Stimulated activated naive CD4-positive, alpha-beta T cell (primary cell): ENCODE results near the gene ZNF423.

Source experiments
- DNase-seq, 6 experiments: peaks; one replicate each; lab custom pipeline; 2025; lab: John Stamatoyannopoulos, UW

Gene ZNF423

GRCh38 chr16:49491771-49492761, 363.8 kb downstream of the ZNF423 start:
- DNase-seq, result peak in 4 of 6 experiments; percentile 19 to 44 (median 22)

- DNase-seq, result no peak
Measured at GRCh38 chr16:49491106-49491670, 364.7 kb downstream of the ZNF423 start.

DNA sequence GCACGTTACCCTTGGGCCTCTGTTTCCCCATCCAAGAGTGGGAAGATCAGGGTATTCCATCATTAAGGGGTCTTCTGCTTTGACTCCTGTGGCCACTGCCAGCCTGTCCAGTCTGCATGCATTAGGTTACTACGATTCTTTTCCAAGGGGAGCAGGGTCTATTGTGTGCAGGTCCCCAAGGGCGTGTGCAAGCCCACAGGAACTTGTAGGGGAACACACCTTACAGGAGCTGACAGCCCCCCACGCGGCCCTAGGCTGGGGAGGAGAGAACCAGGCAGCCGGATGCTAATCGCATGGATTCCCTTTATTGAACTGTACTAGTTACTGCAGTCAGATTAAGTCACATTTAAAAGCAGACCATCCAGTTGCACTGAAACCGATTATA, 365.6 kb downstream of the ZNF423 start:
- DNase-seq, result no peak

DNA sequence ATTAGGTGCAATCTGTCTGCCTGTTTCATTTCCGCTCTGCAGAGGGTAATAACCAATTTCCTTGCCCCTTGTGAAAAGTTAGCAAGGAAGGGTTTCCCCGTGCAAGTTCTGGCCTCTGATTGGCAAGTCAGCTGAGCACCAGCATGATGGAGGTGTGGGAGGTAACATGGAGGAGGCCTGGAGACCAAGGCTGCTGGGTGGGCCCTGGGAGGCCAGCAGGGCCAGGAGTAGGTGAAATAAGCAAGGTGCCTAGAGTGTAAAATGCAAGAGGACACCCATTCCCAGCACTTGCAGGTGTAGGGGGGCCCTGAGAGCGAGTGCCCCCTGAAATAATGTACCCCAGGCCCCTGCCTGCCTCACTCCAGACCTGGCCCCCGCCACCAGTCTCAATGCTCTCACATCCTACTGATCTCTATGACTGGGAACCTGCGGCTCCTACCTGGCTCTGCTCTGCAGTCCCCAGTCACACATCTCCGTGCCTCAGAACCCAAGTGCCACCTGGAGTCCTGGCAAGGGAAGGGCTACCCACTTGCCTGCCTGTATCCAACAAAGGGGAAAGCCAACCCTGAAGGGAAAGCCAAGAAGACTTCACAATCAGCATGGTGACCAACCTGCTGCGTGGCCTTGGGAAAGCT, 366.1 kb downstream of the ZNF423 start:
- DNase-seq, result no peak

DNA sequence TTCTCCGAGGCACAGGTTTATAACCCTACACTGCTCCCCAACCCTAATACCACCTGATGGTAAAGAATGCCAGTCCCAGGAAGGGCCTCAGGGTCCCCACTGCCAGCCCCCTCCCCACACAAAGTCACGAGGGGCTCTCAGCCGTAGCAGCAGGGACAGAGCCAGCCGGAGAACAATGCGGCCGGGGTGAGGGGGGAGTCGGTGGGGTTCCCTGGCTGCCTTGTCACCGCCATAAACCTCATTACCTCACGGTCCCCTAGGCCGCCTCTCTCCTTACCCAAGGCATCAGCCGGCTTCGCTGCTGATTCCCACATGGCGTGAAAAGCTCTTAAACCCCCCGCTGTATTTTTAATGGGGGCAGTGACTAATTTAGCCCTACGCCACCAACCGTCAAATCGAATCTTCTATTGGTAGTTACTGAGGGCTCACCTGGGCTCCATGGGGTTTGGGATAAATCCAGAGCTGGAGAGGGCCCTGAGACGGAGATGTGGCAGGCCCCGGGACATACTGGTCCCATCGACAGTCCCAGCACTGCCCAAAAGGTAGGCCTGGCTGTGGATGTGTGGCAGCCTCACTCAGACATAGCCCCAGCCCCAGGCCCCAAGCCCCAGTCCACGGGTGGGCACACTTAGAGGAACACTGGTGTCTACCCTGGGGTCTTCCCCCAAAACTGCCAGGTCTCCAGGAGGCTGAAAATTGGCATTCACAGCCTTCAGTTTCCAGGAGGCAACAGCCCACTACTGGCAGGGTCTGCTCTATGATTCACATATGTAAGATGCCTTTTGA, 367.0 kb downstream of the ZNF423 start:
- no peak for DNase-seq

GRCh38 chr16:49488336-49488735, 367.6 kb downstream of the ZNF423 start:
- DNase-seq, result no peak

DNA sequence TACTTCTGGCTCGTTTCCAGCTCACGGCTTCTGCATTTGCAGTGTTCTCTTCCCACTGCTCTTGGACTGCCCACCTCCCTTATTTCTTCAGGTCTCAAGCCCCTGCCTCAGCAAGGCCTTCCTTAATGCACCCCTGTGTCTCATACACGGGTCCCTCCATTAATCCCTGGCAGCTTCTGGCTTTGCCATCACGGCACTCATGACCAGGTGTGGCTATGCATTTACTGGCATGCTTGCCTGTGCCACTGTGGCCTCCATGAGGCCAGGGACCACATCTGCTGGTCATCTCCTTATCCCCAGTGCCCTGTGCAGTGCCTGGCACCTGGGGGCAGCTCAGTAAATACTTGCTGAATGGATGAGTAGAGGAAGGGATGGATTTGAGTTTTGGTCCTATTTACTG, 368.2 kb downstream of the ZNF423 start:
- no peak for DNase-seq

- DNase-seq, result no peak
Measured at GRCh38 chr16:49486400-49486799, 369.5 kb downstream of the ZNF423 start.

- no peak for DNase-seq
Measured at GRCh38 chr16:49485663-49486062, 370.2 kb downstream of the ZNF423 start.

DNA sequence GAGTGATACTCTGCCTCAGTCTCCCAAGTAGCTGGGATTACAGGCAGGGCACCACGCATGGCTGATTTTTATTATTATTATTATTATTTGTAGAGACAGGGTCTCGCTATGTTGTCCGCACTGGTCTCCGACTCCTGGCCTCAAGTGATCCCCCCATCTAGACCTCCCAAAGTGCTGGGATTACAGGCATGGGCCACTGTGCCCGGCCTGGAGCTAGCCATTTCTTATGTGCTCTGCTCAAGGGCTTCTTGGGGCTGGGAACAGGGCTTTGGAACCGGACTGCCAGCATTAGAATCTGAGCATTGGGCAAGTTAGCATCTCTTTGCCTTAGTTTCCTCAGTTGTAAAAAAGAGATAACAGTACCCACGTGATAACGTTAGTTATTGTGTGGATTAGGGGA, 371.0 kb downstream of the ZNF423 start:
- no peak for DNase-seq

DNA sequence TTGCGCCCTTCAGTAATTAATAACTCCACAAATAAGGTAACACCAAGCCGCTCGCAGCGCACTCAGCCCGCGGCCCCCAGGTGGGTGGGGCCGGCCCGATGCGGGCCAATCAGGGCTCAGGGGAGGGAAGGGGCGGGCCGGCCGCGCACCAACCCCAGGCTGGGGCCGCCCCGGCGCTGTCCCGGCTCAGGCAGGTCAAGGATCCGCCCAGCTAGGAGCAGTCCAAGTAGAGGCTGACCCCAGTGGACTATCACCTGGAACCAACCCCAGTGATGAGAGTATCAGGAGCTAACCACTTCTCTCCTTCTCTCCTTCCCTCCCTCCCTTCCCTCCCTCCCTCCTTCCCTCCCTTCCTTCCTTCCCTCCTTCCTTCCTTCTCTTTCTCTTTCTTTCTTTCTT, 371.5 kb downstream of the ZNF423 start:
- DNase-seq, result peak in 2 of 6 experiments; percentile 6 to 18

DNA sequence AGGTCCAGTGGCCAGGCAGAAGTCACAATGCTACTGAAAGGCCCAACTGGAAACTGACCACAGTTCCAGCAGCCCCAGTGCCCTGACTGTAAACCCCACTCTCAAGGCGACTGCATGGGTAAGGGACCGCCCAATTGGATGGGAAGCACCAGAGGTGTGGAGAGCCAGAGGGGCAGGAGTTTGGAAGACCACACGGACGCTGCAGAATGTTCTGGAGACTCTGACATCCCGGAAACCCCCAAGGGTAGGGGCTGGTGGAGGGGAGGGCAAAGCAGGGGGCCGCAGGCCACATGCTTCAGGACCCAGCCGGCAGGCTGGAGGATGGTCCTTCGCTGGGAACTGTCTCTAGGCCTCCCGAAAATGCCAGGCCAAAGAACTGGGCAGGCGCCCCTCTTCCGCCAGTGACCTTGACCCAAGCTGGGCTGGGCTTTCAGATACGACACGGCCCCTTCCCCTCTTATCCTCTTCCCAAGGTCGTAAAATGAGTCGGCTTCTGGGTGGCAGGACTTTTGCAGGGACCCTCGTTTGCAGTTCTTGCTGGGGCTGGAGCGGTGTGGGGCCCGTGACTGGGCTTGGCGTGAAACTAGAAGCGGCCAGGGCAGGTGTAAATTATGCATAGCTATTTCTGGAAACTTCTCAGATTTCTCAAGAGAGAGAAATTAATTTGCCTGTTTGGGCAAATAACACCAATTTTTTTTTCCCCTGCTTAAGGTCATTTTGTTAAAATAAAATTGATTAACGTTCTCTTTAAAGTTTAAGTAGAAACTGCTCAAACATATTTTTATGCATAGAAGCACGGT, 372.1 kb downstream of the ZNF423 start:
- no peak for DNase-seq

GRCh38 chr16:49483251-49483650, 372.7 kb downstream of the ZNF423 start:
- no peak for DNase-seq

DNA sequence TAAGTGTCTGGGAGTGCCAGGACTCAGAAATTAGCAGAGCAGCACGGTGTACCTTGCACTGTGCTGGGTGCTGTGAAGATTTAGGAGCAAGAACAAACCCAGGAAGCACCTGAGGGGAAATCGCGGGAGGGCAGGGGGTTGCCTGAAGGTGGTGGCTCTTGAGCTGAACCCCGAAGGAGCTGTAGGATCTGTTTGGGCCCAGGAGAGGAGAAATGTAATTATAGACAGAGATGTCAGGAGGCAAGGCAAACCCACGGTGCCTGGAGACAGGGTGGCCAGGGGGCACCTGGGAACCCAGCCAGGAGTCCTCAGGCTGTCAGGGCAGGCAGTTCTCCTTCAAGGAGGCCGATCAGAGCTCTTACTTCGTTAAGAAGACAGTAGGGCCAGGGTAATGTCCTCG, 373.2 kb downstream of the ZNF423 start:
- no peak for DNase-seq

DNA sequence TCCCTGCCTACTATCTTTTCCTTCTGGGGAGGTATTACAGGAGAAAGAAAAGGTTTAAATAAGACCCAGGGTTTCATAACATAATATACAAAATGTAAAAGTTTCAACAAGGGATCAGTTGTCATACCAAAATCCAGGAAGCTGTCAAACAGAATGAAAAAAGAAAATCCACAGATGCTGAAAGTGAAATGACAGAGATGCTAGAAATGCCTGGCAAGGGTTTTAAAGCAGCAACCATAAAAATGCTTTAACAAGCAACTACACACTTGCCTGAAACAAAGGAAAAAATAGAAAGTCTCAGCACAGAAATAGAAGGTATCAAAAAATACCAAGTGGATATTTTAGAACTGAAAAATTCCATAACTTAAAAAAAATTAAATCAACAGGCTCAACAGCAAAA, 377.3 kb downstream of the ZNF423 start:
- DNase-seq, result no peak

GRCh38 chr16:49478107-49478506, 377.8 kb downstream of the ZNF423 start:
- DNase-seq, result no peak

DNA sequence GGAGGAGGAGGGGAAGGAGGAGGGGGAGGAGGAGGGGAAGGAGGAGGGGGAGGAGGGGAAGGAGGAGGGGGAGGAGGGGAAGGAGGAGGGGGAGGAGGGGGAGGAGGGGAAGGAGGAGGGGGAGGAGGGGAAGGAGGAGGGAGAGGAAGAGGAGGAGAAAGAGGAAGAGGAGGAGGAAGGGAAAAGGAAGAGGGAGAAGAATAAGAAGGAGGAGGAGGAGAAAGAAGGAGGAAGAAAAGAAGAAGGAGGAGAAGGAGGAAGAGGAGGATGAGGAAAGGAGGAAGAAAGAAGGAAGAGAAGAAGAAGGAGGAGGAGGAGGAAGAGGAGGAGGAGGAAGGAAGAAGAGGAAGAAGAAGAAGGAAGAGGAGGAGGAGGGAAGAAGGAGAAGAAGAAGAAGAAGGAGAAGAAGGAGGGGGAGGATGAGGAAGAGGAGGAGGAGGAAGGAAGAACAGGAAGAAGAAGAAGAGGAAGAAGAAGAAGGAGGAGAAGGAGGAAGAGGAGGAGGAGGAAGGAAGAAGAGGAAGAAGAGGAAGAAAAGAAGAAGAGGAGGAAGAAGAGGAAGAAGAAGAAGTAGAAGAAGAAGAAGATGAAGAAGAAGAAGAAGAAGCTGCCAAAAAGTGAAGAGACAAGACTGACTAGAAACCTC, 378.5 kb downstream of the ZNF423 start:
- DNase-seq, result no peak

DNA sequence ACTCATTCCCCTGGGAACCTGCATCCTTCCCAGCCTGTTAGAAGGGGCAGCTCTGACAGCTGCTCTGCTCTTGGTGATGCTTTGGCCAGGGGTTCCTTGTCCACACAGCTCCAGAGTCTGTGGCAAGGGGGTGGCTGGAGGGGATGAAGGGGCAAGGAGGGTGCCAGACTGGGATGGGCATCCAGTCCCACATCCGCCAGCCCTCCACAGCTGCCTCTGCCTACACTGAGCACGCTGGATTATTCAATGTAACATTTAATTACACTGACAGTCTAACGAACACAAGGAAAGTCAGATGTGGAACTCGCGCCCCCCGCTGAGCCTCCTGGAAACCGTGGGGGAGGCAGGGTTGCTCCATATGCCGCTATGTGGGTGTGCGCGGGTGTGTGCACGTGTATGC, 381.2 kb downstream of the ZNF423 start:
- no peak for DNase-seq

DNA sequence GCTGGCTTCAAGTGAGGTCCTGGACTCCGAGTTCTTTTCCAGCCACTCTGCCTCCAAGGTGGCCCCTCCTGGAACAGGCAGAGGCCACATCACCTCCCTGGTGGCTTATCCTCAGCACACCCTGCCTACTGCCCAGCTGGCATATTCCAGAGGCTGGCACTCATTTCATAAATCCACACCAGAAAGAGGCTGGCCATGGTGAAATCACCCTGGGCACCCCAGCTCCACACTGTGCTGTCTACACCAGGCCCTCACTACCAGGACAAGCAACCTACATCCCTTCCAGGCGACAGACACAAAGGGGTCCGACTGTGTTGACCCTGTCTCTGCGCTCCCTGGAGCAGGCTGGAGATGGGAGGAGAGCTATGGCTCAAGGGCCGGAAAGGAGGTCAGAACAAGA, 382.1 kb downstream of the ZNF423 start:
- DNase-seq, result no peak

- DNase-seq, result no peak
Measured at GRCh38 chr16:49473131-49473530, 382.8 kb downstream of the ZNF423 start.

DNA sequence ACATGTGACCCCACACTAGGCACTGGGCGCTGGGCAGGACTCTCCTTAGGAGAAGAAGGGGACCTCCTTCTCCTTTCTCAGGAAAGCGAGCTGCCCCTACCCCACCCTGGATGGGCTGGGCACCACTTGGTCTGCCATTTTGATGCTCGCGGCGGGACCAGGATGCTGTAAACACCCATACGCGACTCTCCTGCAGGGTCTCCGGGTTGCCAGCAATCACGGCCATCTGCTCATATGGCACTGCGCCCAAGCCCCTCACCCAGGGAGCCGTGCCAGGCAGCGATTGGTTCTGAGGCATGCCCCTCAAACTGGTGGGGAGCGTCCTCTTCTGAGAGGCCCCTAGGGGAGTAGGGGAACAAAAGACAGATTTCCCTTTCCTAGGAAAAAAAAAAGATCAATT, 383.3 kb downstream of the ZNF423 start:
- DNase-seq, result no peak
